NCI-H69 (cell line): ENCODE data around the gene NCR3LG1.

ENCODE experiments used
- DNase-seq: peaks from one replicate; lab custom pipeline; 2025; lab: John Stamatoyannopoulos, UW

NCR3LG1 gene

GRCh38 chr11:17392872-17393271 lies 41.3 kb downstream of the NCR3LG1 start:
- no peak for DNase-seq

GRCh38 chr11:17393472-17393871 lies 41.9 kb downstream of the NCR3LG1 start:
- no peak for DNase-seq

- DNase-seq, result no peak
Measured at GRCh38 chr11:17394743-17395390, 43.3 kb downstream of the NCR3LG1 start.

GRCh38 chr11:17395554-17395961 lies 44.0 kb downstream of the NCR3LG1 start:
- no peak for DNase-seq

GRCh38 chr11:17395978-17396377 lies 44.4 kb downstream of the NCR3LG1 start:
- no peak for DNase-seq

- no peak for DNase-seq
Measured at GRCh38 chr11:17396598-17397310, 45.2 kb downstream of the NCR3LG1 start.

- DNase-seq, result no peak
Measured at GRCh38 chr11:17397311-17398002, 45.9 kb downstream of the NCR3LG1 start.

- DNase-seq, result no peak
Measured at GRCh38 chr11:17399236-17399635, 47.6 kb downstream of the NCR3LG1 start.

GRCh38 chr11:17400048-17400775 lies 48.6 kb downstream of the NCR3LG1 start:
- no peak for DNase-seq

GRCh38 chr11:17401316-17401715 lies 49.7 kb downstream of the NCR3LG1 start:
- no peak for DNase-seq

- DNase-seq, result no peak
Measured at GRCh38 chr11:17401841-17402240, 50.2 kb downstream of the NCR3LG1 start.

GRCh38 chr11:17402486-17402885 lies 50.9 kb downstream of the NCR3LG1 start:
- DNase-seq, result no peak

- no peak for DNase-seq
Measured at GRCh38 chr11:17403980-17404759, 52.6 kb downstream of the NCR3LG1 start.

- peak; percentile 82 for DNase-seq
Measured at GRCh38 chr11:17405232-17406005, 53.8 kb downstream of the NCR3LG1 start.

GRCh38 chr11:17406082-17406817 lies 54.6 kb downstream of the NCR3LG1 start:
- DNase-seq, result peak; percentile 43

- no peak for DNase-seq
Measured at GRCh38 chr11:17406818-17407149, 55.2 kb downstream of the NCR3LG1 start.

- no peak for DNase-seq
Measured at GRCh38 chr11:17407575-17407974, 56.0 kb downstream of the NCR3LG1 start.

- DNase-seq, result no peak
Measured at GRCh38 chr11:17408026-17408425, 56.4 kb downstream of the NCR3LG1 start.

GRCh38 chr11:17408641-17409040 lies 57.0 kb downstream of the NCR3LG1 start:
- no peak for DNase-seq
